DMS53 treated with DMSO at 0.1 percent for 48 hours (cell line): ENCODE measurements around the gene B3GNT7.
"Not testable (repeated sequence)": the region's sequence is repeated elsewhere in the genome, so short reads cannot be mapped to it uniquely, and the experiment has no call there.

Experiments used
- DNase-seq: peaks from one replicate; lab custom pipeline; 2025; ENCODE audit not compliant: unreplicated experiment; lab: John Stamatoyannopoulos, UW

B3GNT7 gene

DNA sequence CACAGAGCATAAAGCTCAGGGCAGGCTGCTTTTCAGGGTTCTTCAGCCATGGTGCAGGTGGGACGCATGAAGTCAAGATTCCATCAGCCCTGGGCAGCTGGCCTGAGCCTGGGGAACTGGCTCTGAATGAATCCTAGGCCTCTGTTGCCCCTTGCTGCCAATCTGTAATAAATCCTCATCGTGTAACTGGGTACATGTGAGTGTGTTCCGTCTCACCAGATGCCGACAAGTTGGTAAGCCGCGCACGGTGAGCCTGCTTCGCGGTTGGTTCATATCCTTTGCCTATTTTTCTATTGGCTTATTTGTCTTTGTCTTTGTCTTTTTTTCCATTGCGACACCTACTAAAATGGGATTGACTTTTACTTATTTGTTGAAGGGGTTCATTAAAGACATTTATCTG, 27.7 kb downstream of the B3GNT7 start:
- no peak for DNase-seq

- no peak for DNase-seq
These were observed 29.8 kb downstream of the B3GNT7 start for GRCh38 chr2:231425291-231425810.

DNA sequence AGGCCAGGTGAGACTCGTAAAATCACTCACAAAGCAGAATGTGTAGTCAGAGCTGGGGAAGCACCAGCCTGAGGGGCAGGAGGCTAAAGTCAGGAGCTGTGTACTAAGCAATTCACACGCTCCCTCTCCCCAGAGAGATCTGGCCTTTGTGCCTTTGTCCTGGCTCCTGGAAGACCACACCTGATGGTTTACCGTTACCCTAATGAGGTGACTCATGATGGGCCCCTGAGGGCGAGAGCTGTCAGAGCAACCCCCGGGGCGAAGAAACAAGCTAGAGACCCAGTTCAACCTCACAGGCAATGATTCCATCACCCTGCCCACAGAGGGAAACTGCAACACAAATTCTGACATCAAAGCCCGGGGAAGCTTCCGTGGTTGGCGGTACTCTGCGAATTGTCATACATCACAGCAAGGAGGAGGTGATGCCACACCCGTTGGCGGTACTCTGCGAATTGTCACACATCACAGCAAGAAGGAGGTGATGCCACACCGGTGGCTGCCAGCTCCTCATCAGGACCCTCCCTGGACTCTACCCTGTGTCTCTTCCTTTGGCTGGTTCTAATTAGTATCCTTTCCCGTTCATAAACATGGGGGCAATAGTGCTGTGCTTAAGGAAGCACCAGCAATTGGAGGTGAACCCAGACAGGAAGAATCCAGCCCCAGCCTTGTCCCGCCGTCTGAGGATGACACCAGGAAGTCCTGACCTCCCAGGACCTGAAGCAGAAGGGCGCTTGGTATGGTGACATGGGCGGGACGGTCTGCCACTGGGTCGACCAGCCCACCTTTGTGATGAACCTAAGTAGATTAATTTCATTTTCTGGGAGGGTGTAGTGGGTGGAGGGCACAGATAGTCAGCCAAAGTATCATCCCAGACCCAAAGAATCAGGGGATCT, 30.5 kb downstream of the B3GNT7 start:
- no peak for DNase-seq

- no peak for DNase-seq
These were observed 31.6 kb downstream of the B3GNT7 start for GRCh38 chr2:231427116-231427515.

DNA sequence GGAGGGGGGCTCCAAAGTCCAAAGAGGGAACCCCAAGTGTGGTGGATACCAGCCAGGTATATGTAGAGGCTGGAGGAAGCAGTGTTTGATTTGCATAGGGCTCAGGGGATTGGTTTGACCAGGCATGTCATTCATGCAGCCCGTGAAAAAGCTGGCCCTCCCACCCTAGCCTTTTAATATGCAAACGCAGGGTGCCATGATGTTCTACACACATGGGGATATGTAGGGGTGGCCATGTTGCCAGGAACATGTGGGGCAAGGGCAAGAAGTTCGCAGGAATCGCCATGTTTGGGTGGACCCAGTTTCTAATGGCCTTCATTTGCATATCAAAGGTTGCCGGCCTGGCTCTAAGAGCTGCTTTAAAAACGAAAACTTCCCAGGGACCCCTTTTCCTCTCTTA, 33.6 kb downstream of the B3GNT7 start:
- DNase-seq, result no peak

- DNase-seq, result no peak
These were observed 34.4 kb downstream of the B3GNT7 start for GRCh38 chr2:231429901-231430300.

- not testable (repeated sequence) for DNase-seq
These were observed 34.9 kb downstream of the B3GNT7 start for GRCh38 chr2:231430437-231430836.

DNA sequence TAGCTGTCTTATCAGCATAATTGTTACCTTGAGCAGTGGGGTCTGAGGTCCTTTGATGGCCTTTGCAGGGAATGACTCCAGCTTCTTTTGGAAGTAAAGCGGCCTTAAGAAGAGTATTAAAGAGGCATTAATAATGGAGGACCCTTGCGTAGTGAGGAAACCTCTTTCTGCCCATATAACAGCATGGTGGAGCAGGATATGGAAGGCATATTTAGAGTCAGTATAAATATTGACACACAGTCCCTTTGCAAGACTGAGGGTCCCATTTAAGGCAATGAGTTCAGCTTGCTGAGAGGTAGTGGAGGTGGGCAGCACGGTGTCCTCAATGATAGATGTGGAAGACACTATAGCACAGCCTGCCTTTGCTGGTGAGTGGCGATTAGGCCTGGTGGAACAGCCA, 36.1 kb downstream of the B3GNT7 start:
- DNase-seq, result no peak

DNA sequence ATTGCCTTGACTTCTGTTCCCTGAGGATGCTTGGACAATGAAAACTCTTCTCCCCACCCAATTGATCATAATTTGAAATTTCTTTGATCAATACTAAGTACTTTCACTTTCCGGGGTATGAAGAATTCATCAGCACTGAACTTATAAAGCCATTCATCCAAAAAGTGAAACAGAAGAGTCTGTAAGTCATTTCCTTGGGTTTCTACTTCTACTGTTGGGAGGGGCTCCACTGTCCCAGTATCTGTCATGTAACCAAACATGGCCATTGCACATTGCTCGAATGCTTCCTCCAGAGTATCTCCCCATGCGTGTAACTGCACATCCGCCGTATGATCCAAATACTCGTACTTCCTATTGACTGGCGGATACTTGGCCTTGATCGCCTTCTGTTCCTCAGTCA, 38.5 kb downstream of the B3GNT7 start:
- DNase-seq, result no peak

GRCh38 chr2:231436957-231437356, 41.4 kb downstream of the B3GNT7 start:
- no peak for DNase-seq

DNA sequence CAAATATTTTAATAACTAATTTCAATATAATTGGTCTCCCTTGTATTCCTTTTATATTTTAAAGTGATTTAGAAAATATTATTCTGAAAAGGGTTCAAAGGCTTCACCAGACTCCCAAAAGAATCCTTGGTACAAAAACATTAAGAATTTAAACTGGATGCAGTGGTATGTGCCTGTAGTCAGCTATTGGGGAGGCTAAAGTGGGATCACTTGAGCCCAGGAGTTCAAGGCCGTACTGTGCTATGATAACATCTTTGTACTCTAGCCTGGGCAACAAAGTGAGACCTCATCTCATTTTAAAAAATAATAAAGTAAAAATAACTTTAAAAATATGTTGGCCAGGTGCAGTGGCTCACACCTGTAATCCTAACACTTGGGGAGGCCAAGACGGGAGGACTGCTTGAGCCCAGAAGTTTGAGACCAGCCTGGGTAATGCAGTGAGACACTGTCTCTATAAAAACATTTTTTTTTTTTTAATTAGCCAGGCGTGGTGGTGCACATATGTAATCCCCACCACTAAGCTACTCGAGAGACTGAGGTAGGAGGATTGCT, 54.1 kb downstream of the B3GNT7 start:
- DNase-seq, result no peak

- no peak for DNase-seq
These were observed 55.1 kb downstream of the B3GNT7 start for GRCh38 chr2:231450548-231450989.
